Activated naive CD8-positive, alpha-beta T cell treated with anti-CD3 and anti-CD28 coated beads, Interleukin-2, amount 10 ng/mL, durations not matched to agents 7 days and 5 days (primary cell): Measurements from ENCODE around the gene PCOLCE2. TPM values are rescaled to one million over a fixed set of nuclear protein-coding genes. Genes with fewer than 3 reads are reported as not detected.
"Not testable (repeated sequence)": the region's sequence is repeated elsewhere in the genome, so short reads cannot be mapped to it uniquely, and the experiment has no call there.

Source experiments
- ATAC-seq: fragments of 150-1000 bp; cut with Tn5 transposase; one replicate; pipeline ENCODE4 v1.10.0; 2021; ENCODE audit warnings: low read depth, moderate library complexity
- POLR2A ChIA-PET: fragments of 350-600 bp; sonication (Branson Sonifier 250); formaldehyde crosslinking; loops from one replicate; lab custom pipeline; 2021; ENCODE audit warnings: antibody characterized with exemption; lab: Charles Lee
- DNase-seq: peaks from one replicate; pipeline ENCODE4 v3.0.0; 2021
- H3K27ac Mint-ChIP-seq: one replicate; pipeline ENCODE4 v1.8.0; 2022; ENCODE audit warnings: mild to moderate bottlenecking, mixed read lengths
- H3K27me3 Mint-ChIP-seq: one replicate; pipeline ENCODE4 v1.8.0; 2022; ENCODE audit warnings: mild to moderate bottlenecking, moderate library complexity, mixed read lengths
- H3K36me3 Mint-ChIP-seq: one replicate; pipeline ENCODE4 v1.8.0; 2021; ENCODE audit warnings: mild to moderate bottlenecking, mixed read lengths
- H3K4me1 Mint-ChIP-seq: one replicate; pipeline ENCODE4 v1.8.0; 2021; ENCODE audit warnings: mixed read lengths
- H3K4me3 Mint-ChIP-seq: one replicate; pipeline ENCODE4 v1.8.0; 2022; ENCODE audit warnings: mild to moderate bottlenecking, moderate library complexity, mixed read lengths
- H3K9me3 Mint-ChIP-seq: one replicate; pipeline ENCODE4 v1.8.0; 2021; ENCODE audit warnings: mixed read lengths
- total RNA-seq, 2 experiments: library from RNA; stranded (reverse); gene quantifications; one replicate each; pipeline ENCODE4 v1.2.3, GENCODE V29; 2021

PCOLCE2 gene
- total RNA-seq, 2 experiments from 2014 or later = not detected

DNA sequence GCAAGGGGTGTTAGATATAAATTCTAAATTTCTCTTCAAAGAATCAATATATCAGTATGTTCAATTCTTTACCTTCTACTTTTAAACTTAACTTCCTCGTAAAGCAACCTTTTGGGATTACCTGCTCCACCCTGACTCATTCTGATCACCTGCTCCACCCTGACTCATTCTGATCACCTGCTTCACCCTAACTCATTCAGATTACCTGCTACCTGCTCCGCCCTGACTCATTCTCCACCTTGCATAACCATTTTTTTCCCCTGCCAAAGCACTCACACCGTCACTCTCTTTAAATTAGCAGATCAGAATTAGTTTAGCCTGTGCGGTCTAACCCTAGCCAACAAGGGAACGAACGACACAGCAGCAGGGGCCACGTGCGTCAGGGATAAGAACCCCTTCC is 20.5 kb downstream of the PCOLCE2 start:
- H3K27ac Mint-ChIP-seq, H3K36me3 Mint-ChIP-seq, DNase-seq, POLR2A ChIA-PET, ATAC-seq, H3K4me3 Mint-ChIP-seq, H3K4me1 Mint-ChIP-seq, H3K9me3 Mint-ChIP-seq: not testable (repeated sequence)
- H3K27me3 Mint-ChIP-seq = peaks cover 31% of the 10 kb centered on the region

DNA sequence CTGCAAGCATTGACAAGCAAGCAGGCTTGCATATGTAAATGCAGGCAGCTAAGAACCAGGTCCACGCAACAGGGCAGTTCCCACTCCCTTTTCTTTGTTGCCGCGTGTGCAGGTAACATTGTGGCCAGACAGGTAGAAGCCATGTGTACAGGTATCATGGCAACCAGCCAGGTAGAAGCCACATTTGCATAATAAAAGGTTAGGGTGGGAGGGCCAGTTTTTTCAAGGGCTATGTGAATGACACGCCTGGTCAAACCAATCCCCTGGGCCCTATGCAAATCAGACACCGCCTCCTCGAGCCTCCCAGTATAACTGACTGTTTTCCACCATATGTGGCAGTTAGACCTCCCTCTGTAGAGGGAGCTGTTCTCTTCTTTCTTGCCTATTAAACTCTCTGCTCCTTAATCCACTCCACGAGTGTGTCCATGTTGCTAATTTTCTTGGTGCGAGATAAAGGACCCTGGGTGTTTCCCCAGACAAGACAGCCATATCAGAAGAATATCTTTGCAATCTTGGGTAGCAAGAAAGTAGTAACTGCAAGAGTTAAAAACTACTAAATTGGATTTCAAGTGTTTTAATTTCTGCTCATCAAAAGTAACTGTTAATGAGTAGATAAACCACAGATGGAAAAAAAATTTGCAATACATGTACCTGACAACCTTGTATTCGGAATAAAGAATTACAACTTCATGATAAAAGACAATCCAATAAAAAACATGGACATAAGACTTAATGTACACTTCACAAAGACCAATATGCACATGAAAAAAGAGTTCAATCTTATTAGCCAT is 21.8 kb downstream of the PCOLCE2 start:
- H3K9me3 Mint-ChIP-seq = no peaks in the 10 kb centered on the region
- no peak overlapping the region for H3K4me3 Mint-ChIP-seq
- DNase-seq (no peak), ATAC-seq (no peak)
- no peaks in the 10 kb centered on the region for H3K36me3 Mint-ChIP-seq
- POLR2A ChIA-PET = no interaction called here
- H3K4me1 Mint-ChIP-seq = peaks cover 5% of the 10 kb centered on the region
- no peak overlapping the region for H3K27ac Mint-ChIP-seq
- peaks cover 30% of the 10 kb centered on the region for H3K27me3 Mint-ChIP-seq

DNA sequence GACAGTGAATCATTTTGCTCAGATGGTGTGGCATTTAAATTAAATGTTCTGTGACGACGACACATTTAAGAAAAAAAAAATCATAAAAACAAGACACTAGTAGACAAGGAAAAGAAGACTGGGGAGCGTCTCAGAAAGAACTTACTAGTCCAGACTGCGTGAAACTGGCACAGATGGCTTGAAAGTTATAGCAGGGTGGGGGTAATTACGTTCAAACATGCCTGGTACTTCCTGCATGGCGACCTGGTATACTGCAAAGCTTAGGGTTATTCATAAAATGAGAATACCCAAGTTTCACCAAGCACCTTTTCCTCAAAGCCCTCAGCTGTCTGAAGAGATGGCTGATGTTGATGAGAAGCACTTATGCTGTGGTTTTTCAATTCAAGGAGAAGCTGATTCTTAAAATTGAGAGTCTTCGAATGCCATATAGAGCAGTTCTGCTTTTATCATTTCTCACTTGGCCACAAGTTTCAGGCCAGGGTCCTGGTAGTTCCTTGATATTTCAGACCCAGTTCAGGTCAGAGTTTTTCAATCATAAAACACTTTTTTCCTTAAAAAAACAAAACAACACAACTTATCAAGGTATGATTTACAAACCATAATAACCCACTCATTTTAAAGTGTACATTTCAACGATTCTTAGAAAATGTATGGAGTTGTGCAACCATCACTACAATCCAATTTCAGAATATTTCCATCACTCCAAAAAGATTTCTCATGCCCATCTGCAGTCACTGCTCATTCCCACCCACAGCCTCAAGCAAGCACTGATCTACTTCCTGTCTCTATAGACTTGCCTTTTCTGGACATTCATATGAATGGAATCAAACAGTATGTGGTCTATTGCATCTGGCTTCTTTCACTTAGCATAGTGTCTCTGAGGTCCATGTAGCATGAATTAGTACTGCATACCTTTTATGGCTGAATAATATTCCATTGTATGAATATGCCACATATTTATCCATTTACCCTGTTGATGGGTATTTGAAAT is 24.7 kb downstream of the PCOLCE2 start:
- Mint-ChIP-seq H3K9me3 (no peaks in the 10 kb centered on the region), H3K27me3 (peaks cover 41% of the 10 kb centered on the region), H3K27ac (no peak overlapping the region), H3K4me3 (no peak overlapping the region), H3K4me1 (peaks cover 5% of the 10 kb centered on the region), H3K36me3 (no peaks in the 10 kb centered on the region)
- POLR2A ChIA-PET = no interaction called here
- DNase-seq (no peak), ATAC-seq (no peak)

DNA sequence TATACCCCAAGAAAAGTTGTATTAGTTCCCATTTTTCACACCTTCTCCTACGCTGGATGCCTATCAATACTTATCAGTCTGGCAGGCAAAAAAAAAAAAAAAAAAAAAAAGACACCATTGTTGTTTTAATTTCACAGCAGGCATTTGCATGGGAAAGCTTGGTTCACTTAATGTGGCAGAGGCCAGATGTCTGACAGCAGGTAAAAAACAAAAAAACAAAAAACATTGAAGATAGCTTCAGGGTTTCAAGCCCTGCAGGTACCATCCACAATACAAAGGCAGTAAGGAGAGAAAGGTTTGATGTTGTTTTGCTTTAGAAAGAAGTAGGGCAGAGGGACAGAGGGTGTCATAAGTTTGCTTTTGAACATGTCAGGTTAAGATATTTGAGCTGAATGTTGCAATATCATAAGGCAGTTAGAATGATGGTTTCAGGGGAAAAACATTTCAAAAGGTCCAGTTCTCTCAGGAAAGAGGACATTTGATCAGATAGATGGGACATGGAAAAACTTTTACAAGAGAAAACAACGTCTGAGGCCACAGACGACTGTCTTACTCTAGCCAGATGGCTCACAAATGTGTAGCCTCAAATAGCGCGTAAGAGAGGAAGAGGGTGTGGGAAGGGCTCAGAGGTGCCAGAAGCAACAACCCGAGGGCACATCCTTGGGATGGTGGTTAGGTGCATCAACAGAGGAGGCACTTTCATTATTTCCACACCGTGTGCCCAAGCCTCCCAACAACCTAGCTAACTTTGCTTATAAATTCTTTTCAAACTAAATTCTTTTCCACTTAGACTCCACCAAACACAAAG is 25.7 kb downstream of the PCOLCE2 start:
- peaks cover 36% of the 10 kb centered on the region for H3K27me3 Mint-ChIP-seq
- no peak for ATAC-seq
- H3K4me1 Mint-ChIP-seq = peaks cover 5% of the 10 kb centered on the region
- no peak overlapping the region for H3K4me3 Mint-ChIP-seq
- H3K27ac Mint-ChIP-seq = no peak overlapping the region
- POLR2A ChIA-PET = no interaction called here
- H3K9me3 Mint-ChIP-seq = no peaks in the 10 kb centered on the region
- H3K36me3 Mint-ChIP-seq = no peaks in the 10 kb centered on the region
- DNase-seq = no peak

DNA sequence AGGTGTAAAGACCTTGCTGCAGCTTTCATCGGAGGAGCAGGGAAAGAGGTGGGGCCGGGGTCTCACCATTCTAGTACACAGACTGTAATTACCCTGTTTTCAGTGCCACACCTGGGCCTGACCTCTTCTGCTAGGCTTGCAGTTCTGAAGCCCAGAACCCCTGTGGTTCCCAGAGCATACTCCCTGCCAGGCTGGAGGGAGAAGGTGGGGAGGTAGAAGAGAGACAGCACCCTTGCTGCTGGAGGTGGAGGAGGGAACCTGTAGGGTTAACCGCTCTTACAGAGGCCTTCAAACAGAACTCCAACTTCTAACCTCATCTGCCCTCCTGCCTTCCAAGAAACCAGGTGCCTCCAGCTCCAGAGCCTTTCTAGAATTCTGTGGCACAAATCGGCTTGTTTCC is 27.0 kb downstream of the PCOLCE2 start:
- Mint-ChIP-seq H3K9me3 (no peaks in the 10 kb centered on the region), H3K27me3 (peaks cover 41% of the 10 kb centered on the region), H3K4me3 (no peak overlapping the region), H3K27ac (no peak overlapping the region), H3K36me3 (no peaks in the 10 kb centered on the region), H3K4me1 (peaks cover 5% of the 10 kb centered on the region)
- ATAC-seq (no peak), DNase-seq (no peak)
- POLR2A ChIA-PET = no interaction called here

DNA sequence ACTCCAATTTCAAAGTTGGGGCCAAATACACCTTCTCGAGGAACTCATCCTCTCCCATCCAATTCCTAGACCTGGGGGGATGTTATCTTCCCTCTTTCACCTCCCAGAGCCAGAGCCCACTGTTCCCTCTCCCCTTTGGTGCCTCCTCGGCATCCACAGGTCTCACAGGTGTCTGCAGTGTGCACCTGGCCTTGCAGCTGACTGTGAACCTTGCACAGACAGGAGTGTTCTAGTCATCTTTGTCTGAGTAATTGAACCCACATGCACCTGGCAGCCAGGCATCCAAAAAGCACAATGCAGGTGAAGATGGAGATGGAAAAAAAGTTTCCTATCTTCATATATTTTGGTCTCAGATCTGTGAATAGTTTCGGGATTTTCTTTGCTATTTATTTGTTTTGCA is 30.8 kb downstream of the PCOLCE2 start:
- POLR2A ChIA-PET = no interaction called here
- H3K27ac Mint-ChIP-seq = no peak overlapping the region
- no peak for DNase-seq
- H3K4me3 Mint-ChIP-seq = no peak overlapping the region
- H3K4me1 Mint-ChIP-seq = peaks cover under 1% of the 10 kb centered on the region
- peaks cover 29% of the 10 kb centered on the region for H3K27me3 Mint-ChIP-seq
- H3K36me3 Mint-ChIP-seq = no peaks in the 10 kb centered on the region
- ATAC-seq = no peak
- no peaks in the 10 kb centered on the region for H3K9me3 Mint-ChIP-seq

DNA sequence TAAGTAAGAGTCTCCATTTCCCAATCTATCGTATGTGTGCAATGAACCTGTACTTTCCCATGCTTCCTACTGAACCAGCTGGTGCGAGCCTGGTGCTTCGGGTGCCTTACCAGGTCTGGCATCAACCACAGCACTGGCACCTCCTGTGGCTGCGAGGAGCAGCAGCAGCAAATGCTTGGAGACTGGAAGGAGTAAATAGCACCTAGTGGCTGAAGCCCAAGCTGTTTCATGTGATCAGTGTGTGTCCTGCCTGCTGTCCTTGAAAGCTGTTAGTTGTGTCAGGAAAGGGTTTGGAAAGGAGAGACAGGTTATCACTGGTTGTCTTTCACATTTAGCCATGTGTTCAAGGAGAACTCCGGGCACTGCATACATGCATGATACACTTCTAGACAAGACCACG is 31.8 kb downstream of the PCOLCE2 start:
- DNase-seq (no peak), ATAC-seq (no peak)
- Mint-ChIP-seq H3K27me3 (peaks cover 27% of the 10 kb centered on the region), H3K27ac (no peak overlapping the region), H3K4me1 (no peaks in the 10 kb centered on the region), H3K9me3 (no peaks in the 10 kb centered on the region), H3K36me3 (no peaks in the 10 kb centered on the region), H3K4me3 (no peak overlapping the region)
- POLR2A ChIA-PET = no interaction called here

DNA sequence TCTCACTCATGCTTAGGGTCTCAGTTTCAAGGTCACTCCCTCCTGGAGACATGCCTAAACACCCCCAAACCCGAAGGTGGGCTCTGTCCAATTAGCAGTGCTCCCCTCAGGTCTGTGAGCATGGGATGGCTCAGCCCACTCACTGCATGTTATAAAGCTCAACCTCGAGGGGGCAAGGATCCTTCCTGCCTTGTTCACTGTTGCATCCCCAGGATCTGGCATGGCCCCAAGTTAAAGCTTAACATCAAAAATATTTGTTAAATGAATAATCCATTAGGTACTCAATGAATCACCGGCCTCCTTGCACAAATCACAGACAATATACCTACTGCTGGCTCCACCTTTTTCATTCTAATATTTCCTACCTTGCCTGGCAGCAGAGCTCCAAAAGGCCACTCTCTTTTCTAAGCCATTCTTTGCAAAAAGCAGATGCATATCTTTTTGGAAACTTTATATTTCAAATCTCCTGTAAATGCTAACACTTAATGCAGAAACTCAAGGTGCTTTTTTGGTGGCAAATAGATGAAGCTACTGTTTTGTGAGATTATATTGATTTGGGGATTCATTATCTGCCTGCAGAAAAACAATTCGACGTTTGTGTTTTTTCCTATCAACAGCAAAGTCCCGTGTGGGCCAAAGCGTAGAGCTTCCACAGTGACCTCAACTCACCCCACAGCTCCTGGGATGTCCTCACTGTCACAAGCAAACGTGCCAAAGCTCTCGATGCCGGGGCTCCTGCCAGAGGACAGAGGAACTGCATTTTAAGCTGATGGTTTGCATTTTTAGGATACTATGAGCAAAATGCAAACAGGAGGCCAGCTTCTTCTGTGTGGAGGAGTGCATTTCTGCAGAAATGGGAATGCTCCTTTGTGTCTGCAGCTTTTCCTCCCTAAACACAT is 35.4 kb downstream of the PCOLCE2 start:
- POLR2A ChIA-PET = no interaction called here
- no peak for ATAC-seq
- H3K4me1 Mint-ChIP-seq = no peaks in the 10 kb centered on the region
- DNase-seq = no peak
- H3K27ac Mint-ChIP-seq = no peak overlapping the region
- no peaks in the 10 kb centered on the region for H3K36me3 Mint-ChIP-seq
- H3K4me3 Mint-ChIP-seq = no peak overlapping the region
- H3K27me3 Mint-ChIP-seq = peaks cover 8% of the 10 kb centered on the region
- H3K9me3 Mint-ChIP-seq = no peaks in the 10 kb centered on the region

DNA sequence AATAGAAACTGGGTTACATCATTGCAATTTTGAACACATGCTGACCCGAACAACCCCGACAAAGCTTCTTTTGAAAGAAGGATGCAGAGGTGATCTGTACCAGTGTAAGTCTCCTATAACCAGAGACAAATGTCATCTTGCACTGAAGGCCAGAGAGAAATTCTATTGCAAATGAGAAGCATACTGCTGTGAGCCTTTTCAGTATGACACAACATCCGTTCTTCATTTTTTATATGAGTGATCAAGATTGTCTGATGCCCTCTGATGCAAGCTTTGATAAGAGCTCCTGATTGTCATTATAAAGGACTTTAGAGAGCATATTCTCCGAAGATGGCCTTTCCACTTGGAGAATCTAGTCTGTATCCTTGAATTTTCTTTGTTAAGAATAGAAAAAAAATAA is 36.9 kb downstream of the PCOLCE2 start:
- H3K27ac Mint-ChIP-seq = no peak overlapping the region
- H3K4me3 Mint-ChIP-seq = no peak overlapping the region
- H3K36me3 Mint-ChIP-seq = no peaks in the 10 kb centered on the region
- ATAC-seq = no peak
- no peaks in the 10 kb centered on the region for H3K9me3 Mint-ChIP-seq
- H3K27me3 Mint-ChIP-seq = peaks cover 6% of the 10 kb centered on the region
- H3K4me1 Mint-ChIP-seq = no peaks in the 10 kb centered on the region
- DNase-seq = no peak
- POLR2A ChIA-PET = no interaction called here

DNA sequence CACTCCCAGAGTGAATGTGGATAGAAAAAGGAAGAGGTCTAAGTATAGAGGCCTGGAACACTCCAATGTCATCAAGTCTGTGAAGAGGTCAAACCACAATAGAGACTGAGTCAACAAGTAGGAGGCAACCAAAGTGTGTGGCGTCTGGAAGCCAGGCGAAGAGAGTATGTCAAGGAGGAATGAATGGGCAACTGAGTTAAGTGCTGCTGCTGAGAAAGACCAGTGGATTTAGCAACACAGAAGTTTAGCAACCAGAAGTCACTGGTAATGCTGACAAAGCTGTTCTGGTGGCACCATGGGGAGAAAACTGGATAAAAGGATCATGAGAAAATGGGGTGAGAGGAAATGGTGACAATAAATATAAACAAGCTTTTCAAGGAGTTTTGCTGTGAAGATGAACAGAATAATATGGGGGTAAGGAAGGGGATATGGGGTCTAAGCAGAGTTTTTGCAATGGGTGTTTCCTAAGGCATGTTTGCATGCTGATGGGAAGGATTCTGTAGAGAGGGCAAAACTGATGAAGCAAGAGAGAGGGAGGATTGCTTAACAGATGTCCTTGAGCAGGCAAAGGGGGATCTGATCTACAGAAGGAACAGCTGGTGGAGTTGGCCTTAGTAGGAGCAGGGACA is 38.4 kb downstream of the PCOLCE2 start:
- no peaks in the 10 kb centered on the region for H3K36me3 Mint-ChIP-seq
- POLR2A ChIA-PET = no interaction called here
- H3K9me3 Mint-ChIP-seq = no peaks in the 10 kb centered on the region
- no peak overlapping the region for H3K4me3 Mint-ChIP-seq
- peaks cover 4% of the 10 kb centered on the region for H3K27me3 Mint-ChIP-seq
- ATAC-seq (no peak), DNase-seq (no peak)
- H3K27ac Mint-ChIP-seq = no peak overlapping the region
- no peaks in the 10 kb centered on the region for H3K4me1 Mint-ChIP-seq

DNA sequence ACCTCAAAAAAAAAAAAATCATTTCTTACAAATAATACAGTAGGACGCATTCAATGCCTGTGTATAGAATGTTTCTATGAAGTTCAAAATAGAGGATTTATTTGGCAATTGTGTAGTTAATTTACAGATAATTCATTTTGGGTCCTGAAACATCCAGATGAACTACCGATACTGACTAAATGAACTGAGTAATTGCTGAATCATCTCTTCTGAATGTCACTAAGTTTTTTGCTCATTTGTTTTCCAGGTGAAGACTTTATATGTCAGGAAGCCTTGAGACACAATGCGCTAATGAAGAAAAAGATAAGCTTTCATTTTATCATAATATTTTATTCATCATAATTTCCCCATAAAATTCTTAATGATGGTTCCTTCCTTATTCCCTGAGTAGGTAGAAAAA is 39.7 kb downstream of the PCOLCE2 start:
- H3K4me3 Mint-ChIP-seq = no peak overlapping the region
- H3K4me1 Mint-ChIP-seq = no peaks in the 10 kb centered on the region
- H3K9me3 Mint-ChIP-seq = no peaks in the 10 kb centered on the region
- H3K27ac Mint-ChIP-seq = no peak overlapping the region
- no peak for DNase-seq
- H3K27me3 Mint-ChIP-seq = peaks cover 2% of the 10 kb centered on the region
- POLR2A ChIA-PET = no interaction called here
- H3K36me3 Mint-ChIP-seq = no peaks in the 10 kb centered on the region
- ATAC-seq = no peak
